Spleen (tissue), 11 donors: ENCODE data around the gene PLEKHG3. TPM values are rescaled to one million over a fixed set of nuclear protein-coding genes. Genes with fewer than 3 reads are reported as not detected.

Experiments used
- DNase-seq: peaks from one replicate; pipeline ENCODE4 v3.0.0-alpha.2; 2020
- H3K27ac ChIP-seq, 8 donors: fragments of 200-600 bp; sonication (generic) in 7 of 8; 1 replicate in 4 of 8; 2 replicates in 4 of 8; pipeline versions ENCODE4 v1.5.0 to v1.8.0; 2016 to 2021; ENCODE audit warnings: inconsistent platforms in 4 of 8, mild to moderate bottlenecking in 4 of 8, moderate library complexity in 1 of 8
- H3K27me3 ChIP-seq, 7 donors: fragments of 200-600 bp; sonication (generic) in 6 of 7; replicated peaks in 1 of 7; 1 replicate in 4 of 7; 2 replicates in 3 of 7; pipeline versions ENCODE4 v1.5.0 to v1.8.0; 2016 to 2021; ENCODE audit warnings: inconsistent platforms in 3 of 7, mild to moderate bottlenecking in 1 of 7
- H3K36me3 ChIP-seq, 6 donors: fragments of 200-600 bp; sonication (generic) in 5 of 6; 1 replicate in 4 of 6; 2 replicates in 2 of 6; pipeline versions ENCODE4 v1.5.0 to v1.8.0; 2016 to 2021; ENCODE audit warnings: inconsistent platforms in 2 of 6
- H3K4me1 ChIP-seq, 6 donors: fragments of 200-600 bp; sonication (generic) in 5 of 6; 1 replicate in 3 of 6; 2 replicates in 3 of 6; pipeline versions ENCODE4 v1.5.0 to v1.8.0; 2016 to 2021; ENCODE audit warnings: inconsistent platforms in 3 of 6
- H3K4me3 ChIP-seq, 8 donors: fragments of 200-600 bp; sonication (generic) in 7 of 8; 1 replicate in 4 of 8; 2 replicates in 4 of 8; pipeline versions ENCODE4 v1.5.0 to v1.8.0; 2016 to 2021; ENCODE audit warnings: inconsistent platforms in 4 of 8, mild to moderate bottlenecking in 4 of 8, moderate library complexity in 2 of 8
- H3K9me3 ChIP-seq, 8 donors: fragments of 200-600 bp; sonication (generic) in 7 of 8; 1 replicate in 4 of 8; 2 replicates in 4 of 8; pipeline versions ENCODE4 v1.5.0 to v1.8.0; 2016 to 2021; ENCODE audit warnings: inconsistent platforms in 4 of 8
- POLR2A ChIP-seq, 3 donors: fragments of 450-650 bp; IDR thresholded peaks; one replicate each; pipeline ENCODE4 v1.5.1; 2017; ENCODE audit warnings: antibody characterized with exemption in 3 of 3, mild to moderate bottlenecking in 1 of 3
- POLR2AphosphoS5 ChIP-seq, 3 donors: sonication (generic); formaldehyde crosslinking; IDR thresholded peaks; one replicate each; pipeline ENCODE4 v1.5.1; 2017; ENCODE audit warnings: antibody characterized with exemption in 3 of 3
- WGBS, 5 donors: extraction: QIAGEN DNeasy Blood & Tissue Kit in 3 of 5; methylation state at CpG; one replicate each; pipeline versions ENCODE4 v1.1.5 to v1.1.7; 2013 to 2018; 5-methylcytosine and 5-hydroxymethylcytosine counted together
- intact Hi-C: fragments of 100-400 bp; cut with DNase I; formaldehyde crosslinking; loops from one replicate; pipeline ENCODE4 v1.15.0; 2023; ENCODE audit warnings: low total_unique reads
- polyA plus RNA-seq, 3 donors: library from polyadenylated mRNA; stranded (reverse); fragments of 200-250 nt; gene quantifications; one replicate each; pipeline ENCODE4 v1.2.1, GENCODE V29; 2013
- total RNA-seq, 7 donors: library from RNA; depleted of rRNA in 3 of 7; stranded (reverse); fragments of >200 nt in 3 of 7; fragmentation: NEBNext Ultra II Directional in 4 of 7; extraction: Animal tissue kit (Norgen Biotek cat#: 25700) in 4 of 7; gene quantifications; one replicate each; pipeline versions ENCODE4 v1.1.0 to v1.2.1, GENCODE V29; 2016 to 2021
- TF ChIP-seq, protein P1 (sequence below), 11 experiments: fragments of 200-600 bp in 7 of 11; fragments of 450-650 bp in 4 of 11; sonication (generic) in 4 of 11; IDR thresholded peaks in 8 of 11; conservative IDR thresholded peaks in 3 of 11; 1 replicate in 7 of 11; 2 replicates in 4 of 11; pipeline versions ENCODE4 v1.4.0 to v1.8.0; 2016 to 2021; ENCODE audit warnings: antibody characterized with exemption in 11 of 11, inconsistent platforms in 4 of 11, mild to moderate bottlenecking in 1 of 11
- donor health status: healthy with polysubstance abuse.
- donor health status: DM: no; HTN: no; CAD: no; lungs with moderate emphysema.
- donor health status: DM: no; HTN: no; CAD: no.
- donor health status: Bipolar disorder and iron deficiency.
- donor health status: healthy.
- donor health status: DM: no; HTN: no; CAD: no.
- donor health status: DM: yes; HTN: yes; CAD: no.

PLEKHG3 gene
- total and polyA plus RNA-seq, 10 donors, result 4.5 to 77.7 (median 45.4) TPM

DNA sequence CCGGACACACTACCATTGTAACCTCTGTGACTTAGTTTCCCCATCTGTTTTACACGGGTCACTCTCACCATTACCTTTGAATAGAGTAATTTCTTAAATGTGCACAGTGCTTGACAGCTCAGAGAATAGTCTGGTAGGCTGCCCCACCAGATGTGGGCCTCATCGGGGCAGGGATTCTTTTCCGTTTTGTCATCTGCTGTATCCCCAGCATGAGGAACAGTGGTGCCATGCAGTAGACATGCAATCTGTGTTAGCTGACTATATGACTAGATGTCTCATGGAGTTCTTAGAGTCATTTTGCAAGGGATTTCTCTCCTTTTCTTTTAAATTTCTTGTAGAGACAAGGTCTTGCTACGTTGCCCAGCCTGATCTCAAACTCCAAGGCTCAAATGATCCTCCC, 44.9 kb upstream of the PLEKHG3 start:
- WGBS, 5 donors, result 76 to 92% (median 84%) methylated on average over 5 of the region's 5 CpGs
- no peak overlapping the region for H3K4me3 ChIP-seq

DNA sequence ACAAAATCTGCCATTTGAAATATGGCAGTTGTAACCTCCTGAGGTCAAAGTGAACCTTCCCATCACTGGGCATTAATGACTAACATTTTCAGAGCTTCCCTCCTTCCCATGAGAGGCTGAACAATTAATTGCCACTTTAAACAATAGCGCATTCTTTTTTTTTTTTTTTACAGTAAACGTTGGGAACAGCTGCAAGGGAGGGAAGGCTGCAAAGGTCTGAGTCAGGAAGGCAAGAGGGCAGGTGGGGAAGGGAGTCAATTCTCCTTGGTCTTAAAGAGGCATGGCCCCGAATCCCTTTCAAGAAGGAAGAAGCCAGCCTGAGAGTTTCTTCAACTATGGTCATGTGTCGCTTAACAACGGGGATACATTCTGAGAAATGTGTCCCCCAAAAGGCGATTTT, 41.0 kb upstream of the PLEKHG3 start:
- H3K9me3 ChIP-seq, result no peaks in the 10 kb centered on the region
- H3K27me3 ChIP-seq, result peaks cover 0 to 5% (median 0%) of the 10 kb centered on the region in 7 donors
- WGBS, 5 donors, result 75 to 87% (median 80%) methylated on average over 6 of the region's 6 CpGs
- intact Hi-C loops, result no loop called here
- no peaks in the 10 kb centered on the region for H3K36me3 ChIP-seq
- peaks cover 0 to 4% (median 0%) of the 10 kb centered on the region in 6 donors for H3K4me1 ChIP-seq
- no peak overlapping the region for H3K27ac ChIP-seq
- DNase-seq, result no peak
- TF ChIP-seq POLR2AphosphoS5 (IDR thresholded peaks at IDR 0.05) (no peak), POLR2A (IDR thresholded peaks at IDR 0.05) (no peak)
- TF ChIP-seq, protein P1, sequence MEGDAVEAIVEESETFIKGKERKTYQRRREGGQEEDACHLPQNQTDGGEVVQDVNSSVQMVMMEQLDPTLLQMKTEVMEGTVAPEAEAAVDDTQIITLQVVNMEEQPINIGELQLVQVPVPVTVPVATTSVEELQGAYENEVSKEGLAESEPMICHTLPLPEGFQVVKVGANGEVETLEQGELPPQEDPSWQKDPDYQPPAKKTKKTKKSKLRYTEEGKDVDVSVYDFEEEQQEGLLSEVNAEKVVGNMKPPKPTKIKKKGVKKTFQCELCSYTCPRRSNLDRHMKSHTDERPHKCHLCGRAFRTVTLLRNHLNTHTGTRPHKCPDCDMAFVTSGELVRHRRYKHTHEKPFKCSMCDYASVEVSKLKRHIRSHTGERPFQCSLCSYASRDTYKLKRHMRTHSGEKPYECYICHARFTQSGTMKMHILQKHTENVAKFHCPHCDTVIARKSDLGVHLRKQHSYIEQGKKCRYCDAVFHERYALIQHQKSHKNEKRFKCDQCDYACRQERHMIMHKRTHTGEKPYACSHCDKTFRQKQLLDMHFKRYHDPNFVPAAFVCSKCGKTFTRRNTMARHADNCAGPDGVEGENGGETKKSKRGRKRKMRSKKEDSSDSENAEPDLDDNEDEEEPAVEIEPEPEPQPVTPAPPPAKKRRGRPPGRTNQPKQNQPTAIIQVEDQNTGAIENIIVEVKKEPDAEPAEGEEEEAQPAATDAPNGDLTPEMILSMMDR (IDR thresholded peaks at IDR 0.05 in 8 of 11, conservative IDR thresholded peaks at IDR 0.05 in 3 of 11), result no peak
- H3K4me3 ChIP-seq, result no peak overlapping the region

More for the DNA sequence above, 44.9 kb upstream of the PLEKHG3 start:
- Histone ChIP-seq H3K27ac (no peak overlapping the region), H3K36me3 (no peaks in the 10 kb centered on the region), H3K4me1 (peaks cover 0 to 13% (median 7%) of the 10 kb centered on the region in 6 donors), H3K27me3 (peaks cover 0 to 5% (median 0%) of the 10 kb centered on the region in 7 donors), H3K9me3 (no peaks in the 10 kb centered on the region)
- no peak for TF ChIP-seq POLR2A (IDR thresholded peaks at IDR 0.05)
- TF ChIP-seq, protein P1 (IDR thresholded peaks at IDR 0.05 in 8 of 11, conservative IDR thresholded peaks at IDR 0.05 in 3 of 11), result no peak
- no peak for TF ChIP-seq POLR2AphosphoS5 (IDR thresholded peaks at IDR 0.05)
- intact Hi-C loops, result no loop called here
- no peak for DNase-seq

DNA sequence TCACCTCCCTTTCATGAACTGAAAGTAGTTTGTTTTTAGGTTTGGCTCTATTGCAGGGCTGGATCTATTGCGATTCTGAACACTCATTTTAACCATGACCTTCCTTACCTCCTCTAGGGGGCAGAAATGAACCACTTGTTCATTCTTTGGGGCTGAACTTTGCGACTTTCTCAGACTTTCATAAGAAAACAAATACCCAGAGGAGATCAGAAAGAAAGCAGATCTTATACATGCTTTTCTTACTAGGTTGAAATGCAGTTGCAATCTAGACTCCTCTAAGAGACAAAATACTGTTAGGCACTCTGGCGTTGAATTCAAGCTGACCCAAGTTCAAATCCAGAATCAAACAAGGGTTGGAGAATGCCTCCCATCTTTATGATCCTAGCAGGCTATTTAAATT, 32.6 kb upstream of the PLEKHG3 start:
- Histone ChIP-seq H3K9me3 (no peaks in the 10 kb centered on the region), H3K36me3 (no peaks in the 10 kb centered on the region), H3K4me1 (peaks cover 0 to 53% (median 22%) of the 10 kb centered on the region in 6 donors), H3K27me3 (no peaks in the 10 kb centered on the region), H3K4me3 (no peak overlapping the region), H3K27ac (peak overlapping the region in 1 of 8 donors; percentile 86)
- intact Hi-C loops, result loop anchor here (5.0 kb wide), 1 partner anchor 221 kb away; no protein-coding TSS in a partner anchor
- WGBS, 5 donors, result 11 to 25% (median 19%) methylated on average over 3 of the region's 3 CpGs
- TF ChIP-seq, protein P1 (IDR thresholded peaks at IDR 0.05 in 8 of 11, conservative IDR thresholded peaks at IDR 0.05 in 3 of 11), result peak; percentile 40 to 82 (median 65)
- no peak for TF ChIP-seq POLR2A (IDR thresholded peaks at IDR 0.05)
- DNase-seq, result no peak

DNA sequence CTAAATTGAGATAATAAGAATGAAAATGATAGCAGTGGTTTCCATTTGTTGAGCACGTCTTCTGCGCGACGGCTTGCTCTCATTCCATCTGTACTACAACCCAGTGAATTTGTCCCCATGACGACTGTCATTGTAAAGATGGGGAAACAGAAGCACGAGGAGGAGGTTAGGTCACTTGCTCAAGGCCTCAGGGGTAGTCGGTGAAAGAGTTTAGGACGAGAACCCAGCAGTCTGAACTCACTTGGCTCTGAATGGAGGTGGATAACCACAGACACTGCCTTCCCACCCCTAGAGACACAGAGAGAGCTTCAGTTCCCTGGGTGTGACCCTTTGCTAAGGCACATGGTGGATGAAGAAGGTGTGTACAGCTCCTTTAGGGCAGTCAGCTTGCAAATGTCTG, 30.9 kb upstream of the PLEKHG3 start:
- H3K27ac ChIP-seq, result peak overlapping the region in 7 of 8 donors; percentile 39 to 86 (median 74)
- TF ChIP-seq POLR2A (IDR thresholded peaks at IDR 0.05) (no peak), POLR2AphosphoS5 (IDR thresholded peaks at IDR 0.05) (no peak)
- TF ChIP-seq, protein P1 (IDR thresholded peaks at IDR 0.05 in 8 of 11, conservative IDR thresholded peaks at IDR 0.05 in 3 of 11), result no peak
- H3K4me1 ChIP-seq, result peaks cover 0 to 54% (median 22%) of the 10 kb centered on the region in 6 donors
- no peaks in the 10 kb centered on the region for H3K27me3 ChIP-seq
- intact Hi-C loops, result loop anchor here (2.0 to 5.0 kb wide), 2 partner anchors 91 to 219 kb away; no protein-coding TSS in a partner anchor
- WGBS, 5 donors, result 66 to 86% (median 81%) methylated on average over 8 of the region's 8 CpGs
- peak overlapping the region in 1 of 8 donors; percentile 48 for H3K4me3 ChIP-seq
- H3K36me3 ChIP-seq, result no peaks in the 10 kb centered on the region
- H3K9me3 ChIP-seq, result no peaks in the 10 kb centered on the region
- DNase-seq, result peak; percentile 42
